Endothelial cell (in vitro differentiated cells): ENCODE measurements around the gene TSPAN7. TPM values are rescaled to one million over a fixed set of nuclear protein-coding genes. Genes with fewer than 3 reads are reported as not detected.

Experiments
- DNase-seq: peaks from one replicate; pipeline ENCODE4 v3.0.0; 2021; ENCODE audit warnings: low spot score
- H3K27ac Mint-ChIP-seq: one replicate; pipeline ENCODE4 v1.8.0; 2021; ENCODE audit warnings: mixed read lengths, inconsistent platforms; ENCODE audit not compliant: unreplicated experiment
- H3K27me3 Mint-ChIP-seq: one replicate; pipeline ENCODE4 v1.8.0; 2021; ENCODE audit warnings: mild to moderate bottlenecking, moderate library complexity, mixed read lengths, inconsistent platforms; ENCODE audit not compliant: unreplicated experiment
- H3K36me3 Mint-ChIP-seq: one replicate; pipeline ENCODE4 v1.8.0; 2021; ENCODE audit warnings: mild to moderate bottlenecking, low read depth, mixed read lengths, inconsistent platforms; ENCODE audit not compliant: unreplicated experiment
- H3K4me1 Mint-ChIP-seq: one replicate; pipeline ENCODE4 v1.8.0; 2021; ENCODE audit warnings: mild to moderate bottlenecking, mixed read lengths, inconsistent platforms; ENCODE audit not compliant: unreplicated experiment
- H3K4me3 Mint-ChIP-seq: one replicate; pipeline ENCODE4 v1.8.0; 2021; ENCODE audit warnings: mild to moderate bottlenecking, mixed read lengths, inconsistent platforms; ENCODE audit not compliant: unreplicated experiment
- H3K9me3 Mint-ChIP-seq: one replicate; pipeline ENCODE4 v1.8.0; 2021; ENCODE audit warnings: mixed read lengths, inconsistent platforms; ENCODE audit not compliant: unreplicated experiment
- CTCF ChIP-seq: fragments of 200-600 bp; sonication (generic); IDR thresholded peaks from one replicate; pipeline ENCODE4 v1.5.0; 2021; ENCODE audit warnings: antibody characterized with exemption; ENCODE audit not compliant: unreplicated experiment
- total RNA-seq: library from RNA; stranded (reverse); fragmentation: NEBNext Ultra II Directional; extraction: Animal tissue kit (Norgen Biotek cat#: 25700); gene quantifications from one replicate; pipeline ENCODE4 v1.2.1, GENCODE V29; 2021; ENCODE audit not compliant: unreplicated experiment

TSPAN7 gene
- total RNA-seq, 1 donor from 2014 or later, result 12.4 TPM

- no peaks in the 10 kb centered on the region for H3K27me3 Mint-ChIP-seq
- DNase-seq, result no peak
- H3K4me1 Mint-ChIP-seq, result peaks cover 2% of the 10 kb centered on the region
- TF ChIP-seq CTCF, result no peak
- no peaks in the 10 kb centered on the region for H3K36me3 Mint-ChIP-seq
- no peak overlapping the region for H3K27ac Mint-ChIP-seq
- H3K9me3 Mint-ChIP-seq, result no peaks in the 10 kb centered on the region
- H3K4me3 Mint-ChIP-seq, result no peak overlapping the region
These were observed 107.4 kb downstream of the TSPAN7 start for GRCh38 chrX:38668771-38669170.

- Mint-ChIP-seq H3K36me3 (no peaks in the 10 kb centered on the region), H3K4me3 (no peak overlapping the region), H3K27ac (no peak overlapping the region), H3K4me1 (peaks cover 2% of the 10 kb centered on the region), H3K27me3 (no peaks in the 10 kb centered on the region), H3K9me3 (no peaks in the 10 kb centered on the region)
- DNase-seq, result no peak
- no peak for TF ChIP-seq CTCF
These were observed 108.1 kb downstream of the TSPAN7 start for GRCh38 chrX:38669428-38669827.

GRCh38 chrX:38672646-38673045 is 111.3 kb downstream of the TSPAN7 start:
- no peaks in the 10 kb centered on the region for H3K9me3 Mint-ChIP-seq
- H3K36me3 Mint-ChIP-seq, result no peaks in the 10 kb centered on the region

GRCh38 chrX:38675856-38676255 is 114.5 kb downstream of the TSPAN7 start:
- Mint-ChIP-seq H3K27ac (no peak overlapping the region), H3K4me1 (no peaks in the 10 kb centered on the region), H3K4me3 (no peak overlapping the region), H3K9me3 (no peaks in the 10 kb centered on the region), H3K27me3 (no peaks in the 10 kb centered on the region), H3K36me3 (no peaks in the 10 kb centered on the region)
- DNase-seq, result no peak
- TF ChIP-seq CTCF, result no peak

More at GRCh38 chrX:38672646-38673045, 111.3 kb downstream of the TSPAN7 start:
- TF ChIP-seq CTCF, result no peak
- Mint-ChIP-seq H3K4me3 (no peak overlapping the region), H3K4me1 (peaks cover 2% of the 10 kb centered on the region), H3K27me3 (no peaks in the 10 kb centered on the region), H3K27ac (no peak overlapping the region)
- DNase-seq, result no peak

GRCh38 chrX:38678183-38678582 is 116.8 kb downstream of the TSPAN7 start:
- no peaks in the 10 kb centered on the region for H3K9me3 Mint-ChIP-seq
- no peaks in the 10 kb centered on the region for H3K36me3 Mint-ChIP-seq

More at GRCh38 chrX:38678183-38678582, 116.8 kb downstream of the TSPAN7 start:
- Mint-ChIP-seq H3K27ac (no peak overlapping the region), H3K27me3 (no peaks in the 10 kb centered on the region), H3K4me1 (no peaks in the 10 kb centered on the region), H3K4me3 (no peak overlapping the region)
- TF ChIP-seq CTCF, result no peak
- no peak for DNase-seq
